ENCODE results near the gene CAMK2N1. TPM values are rescaled to one million over a fixed set of nuclear protein-coding genes. Genes with fewer than 3 reads are reported as not detected.
"Not testable (repeated sequence)": the region's sequence is repeated elsewhere in the genome, so short reads cannot be mapped to it uniquely, and the experiment has no call there.

The CAMK2N1 gene
- polyA plus RNA-seq, 1 donor, result 4.2 TPM

- not testable (repeated sequence) for DNase-seq (ENCODE audit: low read depth)
Observed at GRCh38 chr1:20496725-20497383, 10.8 kb upstream of the CAMK2N1 start.

DNA sequence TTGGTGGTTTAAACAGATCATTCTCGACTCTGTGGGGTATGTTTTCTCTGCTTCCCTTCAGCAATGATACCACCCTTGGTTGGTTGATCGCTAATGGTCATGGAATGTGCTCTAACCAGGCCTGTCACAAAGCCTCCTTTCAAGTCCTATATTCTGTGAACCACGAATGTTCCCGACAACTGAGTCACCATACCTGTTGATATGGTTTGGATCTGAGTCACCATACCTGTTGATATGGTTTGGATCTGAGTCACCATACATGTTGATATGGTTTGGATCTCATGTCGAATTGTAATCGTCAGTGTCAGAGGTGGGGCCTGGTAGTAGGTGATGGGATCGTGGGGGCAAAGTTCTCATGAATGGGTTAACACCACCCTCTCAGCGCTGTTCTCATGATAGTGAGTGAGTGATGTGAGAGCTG, 10.2 kb upstream of the CAMK2N1 start:
- no peak for DNase-seq (ENCODE audit: low read depth)

GRCh38 chr1:20495661-20496060, 9.7 kb upstream of the CAMK2N1 start:
- no peak for DNase-seq (ENCODE audit: low read depth)

- no peak for DNase-seq (ENCODE audit: low read depth)
Observed at GRCh38 chr1:20494609-20495311, 8.8 kb upstream of the CAMK2N1 start.

DNA sequence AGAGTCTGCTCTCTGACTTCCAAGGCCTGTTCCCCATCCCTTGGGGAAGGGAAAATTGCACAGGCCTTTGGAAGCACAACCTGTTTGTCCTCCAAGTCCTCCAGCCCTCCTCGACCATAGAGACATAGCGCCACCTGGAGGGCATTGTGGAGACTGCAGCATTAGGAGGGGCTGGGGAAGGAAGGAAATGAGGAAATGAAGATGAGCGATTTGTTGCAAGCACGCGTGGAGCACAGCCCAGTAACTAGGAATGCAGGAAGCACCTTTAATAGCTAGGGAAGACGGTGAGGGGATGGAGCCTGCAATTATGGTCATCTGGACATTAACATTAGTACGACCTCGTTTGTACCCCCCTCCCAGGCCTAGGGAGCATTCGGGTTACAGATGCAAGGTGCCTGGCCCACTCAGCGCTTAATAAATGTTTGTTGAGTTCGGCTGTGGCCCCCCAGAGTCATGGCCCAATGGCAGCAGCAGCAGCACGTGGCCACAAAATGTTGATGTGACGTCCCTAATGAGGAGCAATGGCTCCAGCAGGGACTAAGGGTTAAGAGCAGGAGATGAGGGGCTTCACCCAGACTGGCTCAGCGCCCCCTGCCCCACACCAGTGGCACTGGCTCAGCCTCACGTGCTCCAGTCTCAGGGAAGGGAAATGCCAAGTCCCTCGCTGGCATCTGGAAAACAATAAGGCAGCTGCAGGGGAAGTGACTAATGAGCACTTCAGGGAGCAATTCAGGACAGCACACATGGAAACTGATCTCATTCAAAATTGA, 8.0 kb upstream of the CAMK2N1 start:
- DNase-seq (ENCODE audit: low read depth), result peak; percentile 45

DNA sequence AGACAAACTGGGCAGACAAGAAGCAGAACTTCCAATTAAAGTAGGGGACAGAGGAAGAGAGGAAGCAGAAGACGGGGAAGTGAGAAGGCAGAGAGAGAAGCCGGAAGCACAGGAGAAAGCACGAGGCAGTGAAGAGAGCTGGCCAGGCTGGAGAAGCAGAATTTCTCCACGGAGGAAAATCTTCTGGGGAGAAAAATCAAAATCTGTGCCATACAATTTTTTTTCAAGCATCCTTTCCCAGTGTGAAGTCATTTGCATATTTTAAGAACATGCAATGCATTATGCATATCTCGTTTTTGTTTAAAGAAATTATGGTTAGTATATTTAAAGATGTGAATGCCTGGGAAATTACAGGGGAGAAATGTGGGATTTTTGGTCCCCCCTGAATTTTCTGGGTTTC, 7.3 kb upstream of the CAMK2N1 start:
- DNase-seq (ENCODE audit: low read depth), result no peak

- DNase-seq (ENCODE audit: low read depth), result no peak
Observed at GRCh38 chr1:20492751-20493150, 6.7 kb upstream of the CAMK2N1 start.

DNA sequence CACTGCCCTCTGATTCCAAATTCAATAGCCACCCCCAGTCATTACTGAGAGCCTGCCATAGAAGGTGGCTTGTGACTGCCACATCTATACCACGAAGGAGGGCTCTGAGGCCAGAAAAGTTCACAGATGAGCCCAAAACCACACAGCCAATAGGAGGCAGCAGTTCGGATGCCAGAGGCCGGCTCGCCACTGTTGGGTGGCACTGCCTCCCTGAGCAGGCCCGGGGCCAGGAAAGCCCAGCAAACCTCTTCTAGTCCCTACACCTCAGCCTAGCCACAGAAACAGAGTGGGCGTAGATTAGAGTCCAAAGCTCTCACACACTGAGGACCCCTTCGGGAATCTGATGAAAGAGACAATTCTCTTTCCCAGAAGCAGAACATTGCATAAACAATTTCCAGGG, 5.9 kb upstream of the CAMK2N1 start:
- no peak for DNase-seq (ENCODE audit: low read depth)

DNA sequence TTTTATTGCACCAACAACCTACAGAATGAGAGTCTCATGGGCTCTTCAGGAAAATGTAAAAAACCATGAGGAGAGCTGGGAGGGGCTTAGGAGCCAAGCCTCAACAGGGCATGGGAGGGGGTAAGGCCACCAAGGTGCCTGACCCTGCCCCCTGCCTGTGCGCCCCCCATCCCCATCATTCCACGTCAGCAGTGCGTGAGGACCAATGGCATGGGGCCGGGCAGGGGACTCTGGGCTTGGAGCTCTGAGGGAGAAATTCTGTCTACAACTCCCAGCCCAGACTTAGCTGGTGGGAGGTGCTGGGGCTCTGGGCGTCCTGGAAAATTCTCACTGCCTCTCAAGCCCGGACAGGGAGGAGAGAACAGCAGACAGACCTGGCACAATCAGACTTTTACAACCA, 5.2 kb upstream of the CAMK2N1 start:
- DNase-seq (ENCODE audit: low read depth), result no peak

DNA sequence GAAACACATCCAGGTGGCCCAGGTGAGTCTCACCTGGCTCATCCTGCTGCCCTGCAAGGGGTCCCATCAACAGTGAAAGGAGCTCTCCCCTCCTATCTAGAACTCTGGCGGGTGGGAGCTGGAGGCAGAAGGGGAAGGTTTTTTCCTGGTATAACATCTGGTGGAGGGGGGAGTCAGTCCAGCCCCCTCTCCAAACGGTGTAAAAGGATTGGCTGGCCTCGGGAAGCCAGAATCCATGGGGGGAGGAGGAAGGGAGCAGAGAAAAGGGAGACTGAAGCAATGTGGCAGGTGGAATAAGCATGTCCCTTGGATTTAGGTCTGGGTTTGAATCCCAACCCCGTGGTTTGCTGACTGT, 1.2 kb upstream of the CAMK2N1 start:
- no peak for DNase-seq (ENCODE audit: low read depth)

DNA sequence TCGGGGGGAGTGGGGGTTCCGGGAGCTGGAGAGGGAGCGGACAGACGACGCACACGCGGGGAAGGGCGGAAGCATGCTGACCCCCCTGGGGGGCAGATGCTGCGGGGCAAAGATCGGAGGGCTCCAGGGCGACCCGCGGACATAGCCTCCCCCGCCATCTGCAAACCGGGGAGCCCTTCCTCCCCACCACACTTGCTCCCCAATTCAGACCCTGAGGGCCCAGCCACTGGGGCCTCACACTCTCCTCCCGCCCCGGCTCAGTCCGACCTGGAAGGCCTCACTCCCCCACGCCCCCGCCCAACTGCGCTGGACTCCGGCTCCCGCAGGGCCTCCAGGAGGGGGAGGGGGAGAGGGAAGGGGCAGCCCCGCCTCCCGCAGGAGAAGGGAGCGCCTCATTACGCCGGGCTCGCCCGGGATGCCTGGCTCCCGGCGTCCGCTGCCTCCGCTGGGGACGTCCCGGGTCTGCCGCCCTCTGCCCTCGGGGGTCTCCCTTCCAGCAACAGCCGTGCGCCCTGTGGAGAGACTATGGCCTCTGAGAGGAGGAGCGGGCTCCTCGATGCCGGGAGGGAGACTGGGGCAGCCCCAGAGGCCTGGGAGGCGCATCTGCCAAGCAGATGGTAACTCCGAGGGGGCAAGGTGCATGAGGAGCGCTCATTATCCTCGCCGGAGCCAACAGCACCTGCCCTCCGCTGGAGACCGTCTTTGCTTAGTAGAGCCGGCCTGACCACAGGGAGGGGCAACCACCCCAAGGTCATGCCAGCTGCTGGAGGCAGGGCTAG, 636 bp upstream of the CAMK2N1 start:
- DNase-seq (ENCODE audit: low read depth), result no peak

DNA sequence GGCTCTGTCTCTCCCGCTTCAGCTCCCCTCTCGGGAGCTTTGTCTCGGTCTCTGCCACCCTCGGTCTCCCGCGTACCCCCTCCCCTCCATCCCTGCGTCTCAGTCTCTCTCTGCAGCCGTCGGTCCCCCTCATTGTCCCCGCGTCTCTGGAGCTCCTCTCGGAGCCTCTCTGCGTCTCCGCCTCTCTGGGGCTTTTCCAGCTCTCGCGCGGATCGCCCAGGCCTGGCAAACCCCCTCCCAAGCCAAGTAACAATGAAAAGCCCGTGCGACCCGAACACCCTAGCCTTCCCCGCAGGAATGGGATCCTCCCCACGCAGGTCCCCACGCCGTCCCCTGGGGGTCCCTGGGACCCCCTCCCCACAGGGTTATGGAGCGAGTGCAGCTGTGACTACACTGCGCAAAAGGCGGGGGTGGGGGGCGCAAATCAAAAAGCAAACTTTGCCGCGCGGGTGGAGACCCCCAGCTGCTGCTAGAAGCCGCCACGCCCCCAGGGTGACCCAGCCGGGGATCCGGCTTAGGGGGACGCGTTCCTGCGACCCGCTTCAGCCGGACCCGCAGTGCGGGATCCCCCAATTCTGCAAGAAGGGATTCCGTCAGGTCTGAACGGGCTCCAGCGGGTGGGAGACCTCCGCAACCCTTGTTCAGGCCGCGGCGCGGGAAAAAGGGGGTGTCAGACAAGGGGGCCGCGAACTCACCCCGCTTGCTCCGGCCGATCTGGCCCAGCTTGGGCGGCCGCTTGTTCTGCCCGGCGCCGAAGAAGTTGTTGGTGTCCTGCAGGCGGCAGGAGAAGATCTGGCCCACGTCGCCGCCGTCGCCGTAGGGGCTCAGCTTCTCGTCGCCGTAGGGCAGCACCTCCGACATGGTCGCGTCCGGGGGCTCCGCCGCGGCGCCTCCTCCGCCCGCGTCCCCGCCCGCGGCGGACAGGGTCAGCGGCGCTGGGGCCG, 1.2 kb downstream of the CAMK2N1 start:
- DNase-seq (ENCODE audit: low read depth), result no peak

DNA sequence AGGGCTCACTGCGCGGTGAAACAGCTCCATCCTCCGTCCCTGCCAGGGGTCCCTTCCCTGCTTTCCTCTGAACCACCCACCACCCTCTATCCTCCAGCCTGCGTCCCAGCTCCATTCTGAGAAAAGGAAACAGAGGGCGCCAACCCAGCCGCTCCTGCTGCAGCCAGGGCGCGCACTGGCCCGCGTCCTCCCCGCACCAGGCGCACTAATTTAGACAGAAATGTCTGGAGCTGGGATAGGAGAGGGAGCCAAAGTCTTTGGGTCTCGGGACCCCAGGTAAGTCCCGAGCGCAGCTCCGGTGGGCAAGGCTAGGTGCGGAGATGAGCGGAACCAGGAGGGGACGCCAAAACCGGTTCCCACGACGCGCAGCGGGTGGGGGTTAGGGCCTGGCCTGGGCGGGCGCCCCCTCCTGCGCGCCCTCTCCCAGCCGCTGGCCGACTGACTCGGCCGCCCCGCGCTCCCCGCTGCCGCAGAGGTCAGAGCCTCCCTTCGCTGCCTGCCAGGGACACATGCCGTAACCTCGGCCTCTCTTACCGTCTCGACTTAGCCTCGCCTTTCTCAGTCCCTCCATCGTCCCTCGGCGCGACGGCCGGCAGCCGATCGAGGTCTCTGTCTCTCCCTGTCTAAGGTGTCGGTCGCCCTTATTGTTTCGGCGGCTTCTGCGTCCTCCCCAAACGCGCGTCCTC, 2.0 kb downstream of the CAMK2N1 start:
- DNase-seq (ENCODE audit: low read depth), result no peak

GRCh38 chr1:20483098-20483832, 2.7 kb downstream of the CAMK2N1 start:
- DNase-seq (ENCODE audit: low read depth), result no peak

DNA sequence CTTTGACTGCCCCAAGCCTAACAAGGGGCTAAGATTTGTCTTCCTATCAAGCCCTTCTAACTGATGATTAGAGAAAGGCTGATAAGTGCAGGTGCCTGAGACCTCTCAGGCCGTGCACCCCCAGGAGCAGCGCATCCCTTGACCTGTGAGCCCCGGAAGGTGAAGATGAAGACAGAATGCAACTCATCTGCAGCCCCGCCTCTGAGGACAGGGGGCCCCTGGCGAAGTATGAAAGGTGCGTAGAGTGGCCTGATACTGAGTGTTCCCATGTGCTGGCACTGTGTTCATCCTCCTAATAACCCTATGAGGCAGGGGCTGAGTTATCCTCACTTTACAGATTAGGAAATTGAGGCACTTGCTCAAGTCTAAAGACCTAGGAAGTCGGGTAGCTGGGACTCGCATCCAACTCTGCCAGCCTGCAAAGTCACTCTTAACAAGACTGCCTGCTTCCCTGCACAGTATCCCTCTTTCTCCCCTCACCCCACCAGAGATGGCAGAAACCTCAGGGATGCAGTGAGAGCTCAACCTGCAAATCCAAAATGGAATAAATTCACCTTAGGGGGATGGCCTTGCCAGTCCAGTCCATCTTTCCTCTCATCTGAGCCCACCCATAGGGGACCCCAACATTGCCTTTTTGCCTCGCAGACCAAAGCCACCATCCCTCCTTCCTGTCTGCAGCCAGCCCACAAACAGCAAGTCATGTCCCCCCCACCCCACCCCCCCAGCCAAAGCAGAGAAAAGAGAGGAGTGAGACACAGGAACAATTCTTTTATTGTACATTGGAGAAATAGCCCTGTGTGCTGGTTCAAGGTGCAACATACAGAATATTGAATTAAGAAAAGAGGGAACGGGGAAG, 4.1 kb downstream of the CAMK2N1 start:
- no peak for DNase-seq (ENCODE audit: low read depth)

DNA sequence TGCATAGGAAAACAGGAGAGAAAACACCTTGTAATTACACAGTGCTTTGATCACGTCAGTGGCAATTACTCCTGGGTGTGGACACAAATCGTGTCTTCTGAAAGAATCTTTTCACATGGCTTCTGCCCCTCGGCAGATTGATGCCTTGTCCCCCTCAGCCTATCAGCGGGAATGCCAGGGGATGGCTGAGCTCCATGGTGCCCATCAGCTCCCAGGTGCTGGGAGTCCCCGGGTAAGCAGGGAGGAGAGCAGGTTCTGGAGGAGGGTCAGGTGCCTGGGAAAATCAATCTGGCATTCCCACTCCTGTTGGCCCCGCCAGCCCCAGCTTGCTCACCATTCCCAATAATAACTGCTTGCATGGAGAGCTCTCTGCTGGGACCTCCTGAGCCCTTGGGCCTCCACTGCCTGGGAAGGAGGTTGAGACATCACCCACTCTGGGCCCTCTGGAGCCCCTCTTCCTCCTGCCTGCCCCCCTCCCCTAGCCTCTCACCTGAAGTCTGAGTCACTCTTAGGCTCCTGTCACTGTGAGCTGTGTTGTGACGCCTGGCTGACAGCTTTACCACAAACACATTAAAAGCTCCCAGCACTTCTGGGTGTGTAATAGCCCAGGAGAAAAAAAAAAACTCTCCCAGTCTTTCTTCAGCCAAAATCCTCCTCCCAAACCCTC, 4.9 kb downstream of the CAMK2N1 start:
- no peak for DNase-seq (ENCODE audit: low read depth)

- DNase-seq (ENCODE audit: low read depth), result no peak
Observed at GRCh38 chr1:20480243-20480944, 5.6 kb downstream of the CAMK2N1 start.

Measured in forelimb muscle (tissue), 1 donor.